ENCODE results near the gene CLASP1.

The CLASP1 gene

DNA sequence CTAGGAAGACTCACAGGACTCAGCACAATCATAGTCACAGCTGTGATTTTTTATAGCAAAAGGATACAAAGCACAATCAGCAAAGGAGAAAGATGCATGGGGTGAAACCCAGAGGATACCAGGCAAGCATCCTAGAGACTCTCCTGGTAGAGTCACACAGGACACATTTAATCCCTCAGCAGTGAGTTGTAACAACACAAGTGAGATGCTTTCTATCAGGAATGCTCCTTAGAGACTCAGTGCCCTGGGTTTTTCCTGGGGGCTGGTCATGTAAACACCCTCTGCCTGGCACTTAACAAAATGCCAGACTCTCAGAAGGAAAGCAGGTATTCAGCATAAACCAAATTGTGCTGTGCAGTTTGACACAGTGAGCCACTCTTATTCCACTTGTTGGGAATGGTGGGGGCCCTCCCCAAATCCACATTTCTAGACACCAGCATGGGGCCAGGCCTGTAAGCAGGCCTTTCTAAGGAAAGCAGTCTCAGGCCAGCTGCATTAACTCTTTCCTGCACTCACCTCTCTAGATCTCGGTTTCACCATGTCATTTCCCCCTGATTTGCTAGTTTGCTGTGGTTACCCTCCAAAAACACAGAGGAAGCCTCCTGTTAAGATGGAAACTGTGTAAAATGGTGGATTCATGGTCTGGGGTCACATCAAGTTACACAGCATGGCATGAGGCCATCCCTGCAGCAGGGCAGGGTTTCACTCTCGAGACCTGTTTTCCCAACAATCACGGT is 135.5 kb downstream of the CLASP1 start:
- TF ChIP-seq, protein P1, sequence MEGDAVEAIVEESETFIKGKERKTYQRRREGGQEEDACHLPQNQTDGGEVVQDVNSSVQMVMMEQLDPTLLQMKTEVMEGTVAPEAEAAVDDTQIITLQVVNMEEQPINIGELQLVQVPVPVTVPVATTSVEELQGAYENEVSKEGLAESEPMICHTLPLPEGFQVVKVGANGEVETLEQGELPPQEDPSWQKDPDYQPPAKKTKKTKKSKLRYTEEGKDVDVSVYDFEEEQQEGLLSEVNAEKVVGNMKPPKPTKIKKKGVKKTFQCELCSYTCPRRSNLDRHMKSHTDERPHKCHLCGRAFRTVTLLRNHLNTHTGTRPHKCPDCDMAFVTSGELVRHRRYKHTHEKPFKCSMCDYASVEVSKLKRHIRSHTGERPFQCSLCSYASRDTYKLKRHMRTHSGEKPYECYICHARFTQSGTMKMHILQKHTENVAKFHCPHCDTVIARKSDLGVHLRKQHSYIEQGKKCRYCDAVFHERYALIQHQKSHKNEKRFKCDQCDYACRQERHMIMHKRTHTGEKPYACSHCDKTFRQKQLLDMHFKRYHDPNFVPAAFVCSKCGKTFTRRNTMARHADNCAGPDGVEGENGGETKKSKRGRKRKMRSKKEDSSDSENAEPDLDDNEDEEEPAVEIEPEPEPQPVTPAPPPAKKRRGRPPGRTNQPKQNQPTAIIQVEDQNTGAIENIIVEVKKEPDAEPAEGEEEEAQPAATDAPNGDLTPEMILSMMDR (IDR thresholded peaks at IDR 0.05; ENCODE audit: borderline replicate concordance, insufficient read depth, low read depth, low read length) = no peak
- H3K4me3 ChIP-seq (ENCODE audit: low read depth, low read length) = no peak overlapping the region

DNA sequence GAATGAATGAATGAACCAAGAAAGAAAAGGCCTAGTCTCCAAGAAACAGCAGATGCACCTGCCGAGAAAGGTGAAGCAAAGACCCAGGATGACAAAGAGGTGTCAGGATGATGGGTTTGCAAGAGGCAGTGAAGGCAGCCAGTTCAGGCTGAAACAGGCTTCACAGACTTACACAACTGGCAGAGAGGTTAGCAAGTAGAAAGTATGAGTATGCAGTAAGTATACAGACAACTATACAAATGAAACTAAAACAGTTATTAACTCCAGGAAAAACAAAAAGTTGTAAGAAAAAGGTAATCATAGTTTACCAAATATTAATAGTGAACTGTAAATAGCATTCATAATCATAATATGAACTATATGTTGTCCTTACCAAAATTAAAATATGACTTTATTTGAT is 138.4 kb downstream of the CLASP1 start:
- no peak overlapping the region for H3K4me3 ChIP-seq (ENCODE audit: low read depth, low read length)
- TF ChIP-seq, protein P1 (IDR thresholded peaks at IDR 0.05; ENCODE audit: borderline replicate concordance, insufficient read depth, low read depth, low read length) = no peak

DNA sequence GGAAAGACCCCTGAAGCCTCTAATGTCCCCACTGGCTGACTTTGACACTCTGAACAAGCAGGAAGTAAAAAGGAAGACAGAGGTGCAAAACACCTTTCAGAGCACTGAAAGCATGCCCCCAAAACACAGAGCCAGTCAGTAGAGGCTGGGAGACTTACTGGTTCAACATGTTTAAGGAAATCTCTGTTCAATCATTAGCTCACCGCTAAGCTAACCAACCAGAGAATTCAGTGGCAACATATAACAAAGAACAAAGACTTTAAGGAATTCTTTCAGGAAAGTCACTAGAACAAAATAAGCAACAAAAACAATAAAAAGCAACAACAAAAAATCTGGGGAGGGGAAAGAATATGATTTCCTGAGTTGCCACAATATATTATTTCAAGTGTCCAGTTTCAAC is 142.6 kb downstream of the CLASP1 start:
- no peak overlapping the region for H3K4me3 ChIP-seq (ENCODE audit: low read depth, low read length)
- TF ChIP-seq, protein P1 (IDR thresholded peaks at IDR 0.05; ENCODE audit: borderline replicate concordance, insufficient read depth, low read depth, low read length) = no peak

GRCh38 chr2:121505986-121506586 is 143.2 kb downstream of the CLASP1 start:
- no peak overlapping the region for H3K4me3 ChIP-seq (ENCODE audit: low read depth, low read length)
- TF ChIP-seq, protein P1 (IDR thresholded peaks at IDR 0.05; ENCODE audit: borderline replicate concordance, insufficient read depth, low read depth, low read length) = no peak

DNA sequence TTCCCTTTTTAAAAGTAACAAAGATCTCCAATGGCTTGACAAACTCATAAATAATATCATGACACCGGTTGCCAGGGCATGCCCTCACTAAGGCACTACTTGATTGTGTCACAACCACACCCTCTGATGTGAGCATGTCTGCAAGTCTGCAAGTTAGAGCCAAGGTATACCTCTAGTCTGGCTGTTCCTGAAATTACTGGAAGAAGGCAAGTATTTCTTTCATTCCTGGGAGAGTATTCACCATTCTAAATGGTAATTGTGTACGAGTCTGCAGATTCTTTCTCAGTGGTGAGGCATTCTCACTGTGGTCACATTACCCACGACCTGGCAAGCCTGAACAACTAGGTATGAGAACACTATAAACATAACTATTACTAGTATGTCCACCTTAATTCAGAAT is 144.3 kb downstream of the CLASP1 start:
- H3K4me3 ChIP-seq (ENCODE audit: low read depth, low read length) = no peak overlapping the region
- TF ChIP-seq, protein P1 (IDR thresholded peaks at IDR 0.05; ENCODE audit: borderline replicate concordance, insufficient read depth, low read depth, low read length) = no peak

GRCh38 chr2:121504316-121504715 is 144.9 kb downstream of the CLASP1 start:
- no peak overlapping the region for H3K4me3 ChIP-seq (ENCODE audit: low read depth, low read length)
- TF ChIP-seq, protein P1 (IDR thresholded peaks at IDR 0.05; ENCODE audit: borderline replicate concordance, insufficient read depth, low read depth, low read length) = no peak

GRCh38 chr2:121502781-121503180 is 146.5 kb downstream of the CLASP1 start:
- no peak overlapping the region for H3K4me3 ChIP-seq (ENCODE audit: low read depth, low read length)
- TF ChIP-seq, protein P1 (IDR thresholded peaks at IDR 0.05; ENCODE audit: borderline replicate concordance, insufficient read depth, low read depth, low read length) = no peak
